Parathyroid adenoma (tissue), 2 donors: ENCODE data around the gene CD3E.

Experiments
- H2AFZ ChIP-seq: fragments of 300-600 bp; sonication (generic); one replicate; pipeline ENCODE4 v1.7.0; 2017; ENCODE audit warnings: antibody characterized with exemption, mild to moderate bottlenecking
- H3K27ac ChIP-seq: fragments of 300-600 bp; sonication (generic); one replicate; pipeline ENCODE4 v1.7.0; 2017
- H3K27me3 ChIP-seq: fragments of 300-600 bp; sonication (generic); one replicate; pipeline ENCODE4 v1.7.0; 2017; ENCODE audit warnings: low read length; ENCODE audit not compliant: control insufficient read depth, insufficient read depth
- H3K36me3 ChIP-seq: fragments of 300-600 bp; sonication (generic); one replicate; pipeline ENCODE4 v1.7.0; 2017; ENCODE audit warnings: low read length; ENCODE audit not compliant: control insufficient read depth, insufficient read depth
- H3K4me1 ChIP-seq: fragments of 300-600 bp; sonication (generic); one replicate; pipeline ENCODE4 v1.7.0; 2017; ENCODE audit warnings: control low read depth
- H3K4me2 ChIP-seq: fragments of 300-600 bp; sonication (generic); one replicate; pipeline ENCODE4 v1.7.0; 2017; ENCODE audit warnings: low read length
- H3K4me3 ChIP-seq: fragments of 300-600 bp; sonication (generic); one replicate; pipeline ENCODE4 v1.7.0; 2017; ENCODE audit warnings: low read depth, low read length
- H3K79me2 ChIP-seq: fragments of 300-600 bp; sonication (generic); one replicate; pipeline ENCODE4 v1.7.0; 2017; ENCODE audit warnings: control low read depth
- H3K9ac ChIP-seq: fragments of 300-600 bp; sonication (generic); one replicate; pipeline ENCODE4 v1.7.0; 2017; ENCODE audit warnings: mild to moderate bottlenecking
- H3K9me3 ChIP-seq: fragments of 300-600 bp; sonication (generic); one replicate; pipeline ENCODE4 v1.7.0; 2017; ENCODE audit warnings: low read length; ENCODE audit not compliant: control insufficient read depth
- CTCF ChIP-seq: fragments of 300-600 bp; sonication (generic); IDR thresholded peaks from one replicate; pipeline ENCODE4 v1.7.0; 2017; ENCODE audit warnings: antibody characterized with exemption, mild to moderate bottlenecking
- donor health status: primary hyperparathyroidism.

Gene CD3E

GRCh38 chr11:118263695-118264568, 40.6 kb upstream of the CD3E start, which contains the start of gene MPZL2:
MPZL2 (minus strand) TSS chr11:118264297; CDS start chr11:118264153, 144 bp downstream.
- Histone ChIP-seq H3K79me2 (no peaks in the 10 kb centered on the region), H2AFZ (peak within 1 kb of the TSS; percentile 76), H3K27me3 (no peaks in the 10 kb centered on the region), H3K27ac (peak within 1 kb of the TSS; percentile 89), H3K4me3 (peak within 1 kb of the TSS; percentile 52), H3K4me1 (peaks cover 7% of the 10 kb centered on the region), H3K4me2 (peak within 1 kb of the TSS; percentile 68), H3K9me3 (no peaks in the 10 kb centered on the region), H3K36me3 (no peaks in the 10 kb centered on the region), H3K9ac (peak within 1 kb of the TSS; percentile 46)
- no peak for TF ChIP-seq CTCF

GRCh38 chr11:118264569-118265465, 39.7 kb upstream of the CD3E start:
- H3K79me2 ChIP-seq = no peaks in the 10 kb centered on the region
- H3K27ac ChIP-seq = peak overlapping the region; percentile 89
- no peaks in the 10 kb centered on the region for H3K9me3 ChIP-seq
- no peaks in the 10 kb centered on the region for H3K36me3 ChIP-seq
- H3K27me3 ChIP-seq = no peaks in the 10 kb centered on the region
- H3K4me3 ChIP-seq = peak overlapping the region; percentile 52
- peak overlapping the region; percentile 76 for H2AFZ ChIP-seq
- H3K4me1 ChIP-seq = peaks cover 7% of the 10 kb centered on the region
- H3K4me2 ChIP-seq = peak overlapping the region; percentile 68
- TF ChIP-seq CTCF = no peak
- no peak overlapping the region for H3K9ac ChIP-seq

- H3K4me2 ChIP-seq = no peak overlapping the region
Observed at GRCh38 chr11:118265954-118266353, 38.6 kb upstream of the CD3E start.

GRCh38 chr11:118267486-118267885, 37.0 kb upstream of the CD3E start:
- Histone ChIP-seq H3K4me1 (peaks cover 7% of the 10 kb centered on the region), H2AFZ (no peak overlapping the region), H3K9me3 (no peaks in the 10 kb centered on the region), H3K79me2 (no peaks in the 10 kb centered on the region), H3K27me3 (no peaks in the 10 kb centered on the region), H3K4me2 (no peak overlapping the region), H3K36me3 (no peaks in the 10 kb centered on the region), H3K4me3 (no peak overlapping the region), H3K9ac (no peak overlapping the region), H3K27ac (no peak overlapping the region)
- TF ChIP-seq CTCF = no peak

More at GRCh38 chr11:118265954-118266353, 38.6 kb upstream of the CD3E start:
- H3K9me3 ChIP-seq = no peaks in the 10 kb centered on the region
- no peak overlapping the region for H3K4me3 ChIP-seq
- peak overlapping the region; percentile 53 for H2AFZ ChIP-seq
- peaks cover 7% of the 10 kb centered on the region for H3K4me1 ChIP-seq
- no peak for TF ChIP-seq CTCF
- H3K79me2 ChIP-seq = no peaks in the 10 kb centered on the region
- H3K27me3 ChIP-seq = no peaks in the 10 kb centered on the region
- no peaks in the 10 kb centered on the region for H3K36me3 ChIP-seq
- H3K27ac ChIP-seq = peak overlapping the region; percentile 65
- no peak overlapping the region for H3K9ac ChIP-seq
